ENCODE results near the gene COL18A1.

DNA sequence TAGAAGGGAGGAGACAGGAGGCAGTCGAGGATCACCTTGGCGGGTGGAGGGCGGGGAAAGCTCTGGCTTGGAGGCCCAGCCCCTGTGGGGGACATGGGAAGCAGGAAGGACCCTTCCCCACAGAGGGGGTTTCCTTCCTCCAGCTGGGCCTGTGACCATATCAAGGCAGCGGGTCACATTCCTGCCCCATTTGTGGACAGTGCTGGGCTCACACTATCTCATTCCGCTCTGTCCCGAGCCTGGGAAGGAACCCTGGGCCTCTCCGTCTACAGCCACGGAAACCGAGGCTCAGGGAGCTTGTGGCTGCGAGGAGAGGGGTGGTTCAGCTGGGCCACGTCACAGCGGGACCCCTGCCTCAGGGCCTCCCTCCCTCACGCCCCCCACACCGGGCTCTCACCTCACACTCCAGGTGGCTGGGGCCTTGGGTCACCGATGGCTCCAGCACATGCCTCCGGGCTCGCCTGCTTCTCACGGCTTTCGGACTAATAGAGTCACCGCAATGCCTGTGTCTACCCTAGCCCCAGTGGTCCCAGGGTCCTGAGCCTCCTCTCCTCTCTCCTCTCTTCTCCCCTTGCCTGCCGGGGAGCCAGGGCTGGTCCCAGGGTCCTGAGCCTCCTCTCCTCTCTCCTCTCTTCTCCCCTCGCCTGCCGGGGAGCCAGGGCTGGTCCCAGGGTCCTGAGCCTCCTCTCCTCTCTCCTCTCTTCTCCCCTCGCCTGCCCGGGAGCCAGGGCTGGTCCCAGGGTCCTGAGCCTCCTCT lies 80.9 kb downstream of the COL18A1 start:
- TF ChIP-seq CTCF (conservative IDR thresholded peaks at IDR 0.05; ENCODE audit: low read depth, low read length) = no peak
- no peak for TF ChIP-seq EZH2 (IDR thresholded peaks at IDR 0.05; ENCODE audit: borderline replicate concordance, low read depth, low read length, poor library complexity, severe bottlenecking)
